ENCODE measurements around the gene TSPAN31. TPM values are rescaled to one million over a fixed set of nuclear protein-coding genes. Genes with fewer than 3 reads are reported as not detected.

The TSPAN31 gene
- total and polyA plus RNA-seq, 9 of the 15 experiments (the other 6 are each of a cell fraction or from before 2014, with no cell fraction given) = 11.3 to 26.4 (median 14.3) TPM

DNA sequence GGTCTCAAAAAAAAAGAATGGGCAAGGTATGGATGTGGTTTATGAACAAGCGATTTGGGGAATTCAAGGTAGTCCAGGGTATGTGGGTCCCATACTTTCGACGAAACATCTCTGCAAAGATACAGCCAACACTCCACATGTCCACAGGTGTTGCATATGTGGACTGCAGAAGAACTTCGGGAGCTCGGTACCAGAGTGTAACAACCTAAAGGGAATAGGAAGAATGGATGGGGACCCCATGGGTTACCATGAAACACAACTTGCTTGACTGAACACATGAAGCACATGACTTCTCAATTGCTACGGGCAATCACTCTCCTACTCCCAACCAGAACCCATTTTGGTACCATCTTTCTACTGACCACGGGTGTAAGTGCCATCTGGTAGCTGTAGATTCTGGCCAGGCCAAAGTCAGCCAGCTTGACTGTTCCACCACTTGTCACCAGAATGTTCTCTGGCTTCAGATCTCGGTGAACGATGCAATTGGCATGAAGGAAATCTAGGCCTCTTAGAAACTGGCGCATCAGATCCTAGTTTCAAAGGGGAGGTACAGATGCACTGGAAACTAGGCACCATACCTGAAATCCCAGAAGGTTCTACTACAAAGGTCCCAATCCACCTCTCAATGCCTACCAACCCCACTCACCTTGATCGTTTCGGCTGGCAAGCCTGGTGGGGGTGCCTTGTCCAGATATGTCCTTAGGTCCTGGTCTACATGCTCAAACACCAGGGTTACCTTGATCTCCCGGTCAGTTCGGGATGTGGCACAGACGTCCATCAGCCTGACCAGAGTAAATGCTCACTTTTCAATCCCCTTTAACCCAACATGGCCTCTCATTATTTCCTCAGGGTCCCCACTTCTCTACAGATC lies 6.0 kb downstream of the TSPAN31 start (continued):
- TF ChIP-seq, protein P1, sequence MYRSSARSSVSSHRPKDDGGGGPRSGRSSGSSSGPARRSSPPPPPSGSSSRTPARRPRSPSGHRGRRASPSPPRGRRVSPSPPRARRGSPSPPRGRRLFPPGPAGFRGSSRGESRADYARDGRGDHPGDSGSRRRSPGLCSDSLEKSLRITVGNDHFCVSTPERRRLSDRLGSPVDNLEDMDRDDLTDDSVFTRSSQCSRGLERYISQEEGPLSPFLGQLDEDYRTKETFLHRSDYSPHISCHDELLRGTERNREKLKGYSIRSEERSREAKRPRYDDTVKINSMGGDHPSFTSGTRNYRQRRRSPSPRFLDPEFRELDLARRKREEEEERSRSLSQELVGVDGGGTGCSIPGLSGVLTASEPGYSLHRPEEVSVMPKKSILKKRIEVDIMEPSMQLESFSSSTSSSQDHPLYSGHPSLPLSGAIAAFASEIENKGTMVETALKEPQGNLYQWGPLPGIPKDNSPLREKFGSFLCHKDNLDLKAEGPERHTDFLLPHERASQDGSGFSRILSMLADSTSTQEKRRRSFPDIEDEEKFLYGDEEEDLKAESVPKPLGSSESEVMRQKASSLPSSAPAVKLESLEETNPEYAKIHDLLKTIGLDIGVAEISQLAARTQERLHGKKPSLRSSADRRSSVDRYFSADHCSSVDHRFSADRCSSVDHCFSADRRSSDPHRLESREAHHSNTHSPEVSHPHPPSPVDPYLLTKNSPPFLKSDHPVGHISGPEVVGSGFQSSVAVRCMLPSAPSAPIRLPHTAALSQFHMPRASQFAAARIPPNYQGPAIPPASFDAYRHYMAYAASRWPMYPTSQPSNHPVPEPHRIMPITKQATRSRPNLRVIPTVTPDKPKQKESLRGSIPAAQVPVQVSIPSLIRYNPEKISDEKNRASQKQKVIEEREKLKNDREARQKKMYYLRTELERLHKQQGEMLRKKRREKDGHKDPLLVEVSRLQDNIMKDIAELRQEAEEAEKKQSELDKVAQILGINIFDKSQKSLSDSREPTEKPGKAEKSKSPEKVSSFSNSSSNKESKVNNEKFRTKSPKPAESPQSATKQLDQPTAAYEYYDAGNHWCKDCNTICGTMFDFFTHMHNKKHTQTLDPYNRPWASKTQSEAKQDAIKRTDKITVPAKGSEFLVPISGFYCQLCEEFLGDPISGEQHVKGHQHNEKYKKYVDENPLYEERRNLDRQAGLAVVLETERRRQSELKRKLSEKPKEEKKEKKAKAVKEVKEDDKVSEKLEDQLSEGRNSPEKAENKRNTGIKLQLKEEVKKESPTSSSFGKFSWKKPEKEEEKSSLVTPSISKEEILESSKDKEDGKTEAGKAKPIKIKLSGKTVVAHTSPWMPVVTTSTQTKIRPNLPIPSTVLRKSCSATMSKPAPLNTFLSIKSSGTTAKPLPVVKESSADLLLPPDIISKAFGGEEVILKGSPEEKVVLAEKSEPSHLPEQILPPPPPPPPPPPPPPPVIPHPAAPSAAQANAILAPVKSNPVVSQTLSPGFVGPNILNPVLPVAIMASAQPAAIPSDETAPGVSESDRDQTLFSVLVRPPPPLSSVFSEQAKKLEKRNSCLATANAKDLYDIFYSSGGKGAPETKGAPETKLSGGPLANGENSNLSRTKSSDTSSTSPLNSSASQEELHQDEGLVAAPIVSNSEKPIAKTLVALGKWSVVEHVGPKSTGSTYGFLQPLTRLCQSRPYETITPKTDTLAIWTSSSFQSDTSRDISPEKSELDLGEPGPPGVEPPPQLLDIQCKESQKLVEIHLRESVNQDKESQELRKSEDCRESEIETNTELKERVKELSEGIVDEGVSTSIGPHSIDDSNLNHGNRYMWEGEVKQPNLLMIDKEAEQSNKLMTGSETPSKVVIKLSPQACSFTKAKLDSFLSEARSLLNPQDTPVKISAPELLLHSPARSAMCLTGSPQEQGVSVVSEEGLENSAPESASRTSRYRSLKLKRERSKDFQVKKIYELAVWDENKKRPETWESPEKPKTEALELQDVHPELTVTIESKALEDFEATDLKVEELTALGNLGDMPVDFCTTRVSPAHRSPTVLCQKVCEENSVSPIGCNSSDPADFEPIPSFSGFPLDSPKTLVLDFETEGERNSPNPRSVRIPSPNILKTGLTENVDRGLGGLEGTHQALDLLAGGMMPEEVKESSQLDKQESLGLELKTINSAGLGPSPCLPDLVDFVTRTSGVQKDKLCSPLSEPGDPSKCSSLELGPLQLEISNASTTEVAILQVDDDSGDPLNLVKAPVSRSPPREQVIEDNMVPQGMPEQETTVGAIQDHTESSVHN (IDR thresholded peaks at IDR 0.05; ENCODE audit: borderline replicate concordance in 1 of 2, low read depth in 1 of 2) = no peak

Measured in K562 (cell line).